ENCODE measurements around the gene HOXB9. TPM values are rescaled to one million over a fixed set of nuclear protein-coding genes. Genes with fewer than 3 reads are reported as not detected.

The HOXB9 gene
- total RNA-seq, 3 donors from 2014 or later: 40.1 to 78.4 (median 41.5) TPM

GRCh38 chr17:48641541-48642058 lies 15.4 kb upstream of the HOXB9 start:
- Histone ChIP-seq H3K4me1 (ENCODE audit: low read depth) (peaks cover 6% of the 10 kb centered on the region), H3K36me3 (ENCODE audit: low read depth) (no peaks in the 10 kb centered on the region), H3K9me3 (no peaks in the 10 kb centered on the region), H3K4me3 (no peak overlapping the region)
- no peak for TF ChIP-seq CTCF (IDR thresholded peaks at IDR 0.05)
- DNase-seq (peak in 2 of 3 donors; percentile 44 to 57), ATAC-seq (no peak)
- intact Hi-C loops (cut with DNase I, micrococcal nuclease): no loop called here

GRCh38 chr17:48640858-48641180 lies 14.7 kb upstream of the HOXB9 start:
- no peak for TF ChIP-seq CTCF (IDR thresholded peaks at IDR 0.05)
- Histone ChIP-seq H3K9me3 (no peaks in the 10 kb centered on the region), H3K4me1 (ENCODE audit: low read depth) (peaks cover 7% of the 10 kb centered on the region), H3K36me3 (ENCODE audit: low read depth) (no peaks in the 10 kb centered on the region), H3K4me3 (no peak overlapping the region)
- ATAC-seq (no peak), DNase-seq (no peak)
- intact Hi-C loops (cut with DNase I, micrococcal nuclease): no loop called here

GRCh38 chr17:48639982-48640857 lies 14.1 kb upstream of the HOXB9 start:
- no peaks in the 10 kb centered on the region for H3K9me3 ChIP-seq
- TF ChIP-seq CTCF (IDR thresholded peaks at IDR 0.05): no peak
- DNase-seq: peak in 2 of 3 donors; percentile 16 to 39
- no peak overlapping the region for H3K4me3 ChIP-seq
- no peak for ATAC-seq
- intact Hi-C loops (cut with DNase I, micrococcal nuclease): no loop called here
- peaks cover 7% of the 10 kb centered on the region for H3K4me1 ChIP-seq (ENCODE audit: low read depth)
- no peaks in the 10 kb centered on the region for H3K36me3 ChIP-seq (ENCODE audit: low read depth)

GRCh38 chr17:48639136-48639535 lies 13.0 kb upstream of the HOXB9 start:
- H3K4me1 ChIP-seq (ENCODE audit: low read depth): peaks cover 7% of the 10 kb centered on the region
- H3K4me3 ChIP-seq: no peak overlapping the region

More at GRCh38 chr17:48639136-48639535, 13.0 kb upstream of the HOXB9 start:
- intact Hi-C loops (cut with DNase I, micrococcal nuclease): no loop called here
- TF ChIP-seq CTCF (IDR thresholded peaks at IDR 0.05): no peak
- peak; percentile 89 to 91 (median 91) for DNase-seq
- Histone ChIP-seq H3K9me3 (no peaks in the 10 kb centered on the region), H3K36me3 (ENCODE audit: low read depth) (no peaks in the 10 kb centered on the region)
- peak; percentile 63 for ATAC-seq
